Measurements from ENCODE around the gene NKX2-3.

Gene NKX2-3

GRCh38 chr10:99507265-99507664 lies 25.5 kb upstream of the NKX2-3 start (continued):
- no peak for TF ChIP-seq ZBTB49 (tag by site-specific recombination; IDR thresholded peaks at IDR 0.05; ENCODE audit: low read depth)
- no peak for TF ChIP-seq ZFP3 (tag by site-specific recombination; IDR thresholded peaks at IDR 0.05; ENCODE audit: low read depth)
- TF ChIP-seq ZNF19 (tag by site-specific recombination; IDR thresholded peaks at IDR 0.05; ENCODE audit: low read depth) = no peak
- no peak for TF ChIP-seq ZNF621 (tag by site-specific recombination; IDR thresholded peaks at IDR 0.05)
- TF ChIP-seq PRDM6 (tag by site-specific recombination; IDR thresholded peaks at IDR 0.05) = peak; percentile 91
- TF ChIP-seq HOXD13 (CRISPR knock-in tag; IDR thresholded peaks at IDR 0.05; ENCODE audit: borderline replicate concordance) = no peak
- no peak for TF ChIP-seq BCL11A (tag by site-specific recombination; IDR thresholded peaks at IDR 0.05; ENCODE audit: low read depth)
- no peak for TF ChIP-seq ZNF426 (tag by site-specific recombination; IDR thresholded peaks at IDR 0.05)
- no peak for TF ChIP-seq ZNF521 (tag by site-specific recombination; IDR thresholded peaks at IDR 0.05)
- no peak for TF ChIP-seq HIC1 (tag by site-specific recombination; IDR thresholded peaks at IDR 0.05)
- TF ChIP-seq ZNF350 (tag by site-specific recombination; IDR thresholded peaks at IDR 0.05) = no peak
- no peak for TF ChIP-seq ZNF837 (tag by site-specific recombination; IDR thresholded peaks at IDR 0.05)
- TF ChIP-seq ZNF664 (tag by site-specific recombination; IDR thresholded peaks at IDR 0.05) = no peak
- TF ChIP-seq ZNF184 (tag by site-specific recombination; IDR thresholded peaks at IDR 0.05) = 0 out of 2 replicates have a peak, but pooled peaks have one; percentile 19
- TF ChIP-seq ZNF791 (tag by site-specific recombination; IDR thresholded peaks at IDR 0.05) = no peak
- TF ChIP-seq SETDB1 (IDR thresholded peaks at IDR 0.05; ENCODE audit: insufficient read length, low read length) = no peak
- TF ChIP-seq TRIM28 (IDR thresholded peaks at IDR 0.05; ENCODE audit: borderline replicate concordance, low read length) = peak; percentile 50; the same call in 1 of the 2 replicates
- TF ChIP-seq RBAK (tag by site-specific recombination; IDR thresholded peaks at IDR 0.05) = no peak
- no peak for TF ChIP-seq ZNF16 (tag by site-specific recombination; IDR thresholded peaks at IDR 0.05; ENCODE audit: low read depth)
- TF ChIP-seq MYNN (tag by site-specific recombination; IDR thresholded peaks at IDR 0.05; ENCODE audit: borderline replicate concordance) = no peak
- no peak for TF ChIP-seq ZNF626 (tag by site-specific recombination; IDR thresholded peaks at IDR 0.05)
- TF ChIP-seq CTCF (tag by site-specific recombination; IDR thresholded peaks at IDR 0.05) = no peak
- TF ChIP-seq ZNF488 (tag by site-specific recombination; IDR thresholded peaks at IDR 0.05) = no peak
- no peak for TF ChIP-seq GLIS2 (tag by site-specific recombination; IDR thresholded peaks at IDR 0.05)
- peak; percentile 66; the same call in 1 of the 2 replicates for TF ChIP-seq PRDM10 (tag by site-specific recombination; IDR thresholded peaks at IDR 0.05)
- no peak for TF ChIP-seq KLF9 (tag by site-specific recombination; IDR thresholded peaks at IDR 0.05; ENCODE audit: low read depth)
- TF ChIP-seq BCL6B (tag by site-specific recombination; IDR thresholded peaks at IDR 0.05) = no peak
